Dermis microvascular lymphatic vessel endothelial cell (primary cell): ENCODE measurements around the gene PTPRG. TPM values are rescaled to one million over a fixed set of nuclear protein-coding genes. Genes with fewer than 3 reads are reported as not detected.

ENCODE experiments used
- DNase-seq, 2 donors: peaks; one replicate each; pipeline versions ENCODE4 v3.0.0 to v3.0.0-alpha.2; 2010; ENCODE audit warnings: low read depth in 2 of 2
- total RNA-seq: library from RNA; depleted of rRNA; stranded (reverse); fragments of >200 nt; gene quantifications from 2 replicates; pipeline ENCODE4 v1.2.1, GENCODE V29; 2014

Gene PTPRG
- total RNA-seq, 1 donor from 2014 or later: 8.6 TPM

GRCh38 chr3:62252438-62253157 lies 691.2 kb downstream of the PTPRG start:
- no peak for DNase-seq

- DNase-seq: no peak
Measured at GRCh38 chr3:62253971-62254370, 692.6 kb downstream of the PTPRG start.

- DNase-seq: no peak
Measured at GRCh38 chr3:62255758-62256157, 694.4 kb downstream of the PTPRG start.

- no peak for DNase-seq
Measured at GRCh38 chr3:62259924-62260323, 698.6 kb downstream of the PTPRG start.

GRCh38 chr3:62260655-62261054 lies 699.3 kb downstream of the PTPRG start:
- DNase-seq: no peak

- DNase-seq: no peak
Measured at GRCh38 chr3:62261121-62261520, 699.8 kb downstream of the PTPRG start.

GRCh38 chr3:62261736-62262135 lies 700.4 kb downstream of the PTPRG start:
- no peak for DNase-seq

- DNase-seq: no peak
Measured at GRCh38 chr3:62265528-62265927, 704.2 kb downstream of the PTPRG start.

- DNase-seq: no peak
Measured at GRCh38 chr3:62266668-62267283, 705.4 kb downstream of the PTPRG start.

GRCh38 chr3:62276658-62277180 lies 715.3 kb downstream of the PTPRG start:
- DNase-seq: no peak

GRCh38 chr3:62277450-62277849 lies 716.1 kb downstream of the PTPRG start:
- no peak for DNase-seq

- DNase-seq: no peak
Measured at GRCh38 chr3:62277986-62278385, 716.6 kb downstream of the PTPRG start.

GRCh38 chr3:62281726-62282125 lies 720.4 kb downstream of the PTPRG start:
- no peak for DNase-seq

GRCh38 chr3:62284442-62284841 lies 723.1 kb downstream of the PTPRG start:
- no peak for DNase-seq

GRCh38 chr3:62287392-62287927 lies 726.1 kb downstream of the PTPRG start:
- DNase-seq: no peak

- no peak for DNase-seq
Measured at GRCh38 chr3:62289922-62290321, 728.6 kb downstream of the PTPRG start.

- DNase-seq: no peak
Measured at GRCh38 chr3:62293051-62293780, 731.8 kb downstream of the PTPRG start.

GRCh38 chr3:62295571-62295970 lies 734.2 kb downstream of the PTPRG start:
- DNase-seq: no peak

GRCh38 chr3:62300617-62301016 lies 739.2 kb downstream of the PTPRG start:
- no peak for DNase-seq

- no peak for DNase-seq
Measured at GRCh38 chr3:62312201-62312600, 750.8 kb downstream of the PTPRG start.

GRCh38 chr3:62316525-62316924 lies 755.2 kb downstream of the PTPRG start:
- DNase-seq: no peak

- no peak for DNase-seq
Measured at GRCh38 chr3:62318365-62318751, 757.0 kb downstream of the PTPRG start.
